Neural cell (in vitro differentiated cells): ENCODE results near the gene SLC9A3. TPM values are rescaled to one million over a fixed set of nuclear protein-coding genes. Genes with fewer than 3 reads are reported as not detected.

Experiments
- H2AFZ ChIP-seq: fragments of 200-600, 300-800 bp; sonication (generic), shearing (Covaris generic); 2 replicates; pipeline ENCODE4 v1.6.0; 2014; ENCODE audit warnings: low read depth, mild to moderate bottlenecking, antibody characterized with exemption, low read length, moderate library complexity
- H3F3A ChIP-seq: fragments of 200-600 bp; shearing (Covaris generic); 2 replicates; pipeline ENCODE4 v1.6.1; 2016; ENCODE audit warnings: mild to moderate bottlenecking, moderate library complexity, mixed read lengths, antibody characterized with exemption, low read length; ENCODE audit not compliant: insufficient read depth, poor library complexity, severe bottlenecking
- H3K27ac ChIP-seq: fragments of 200-600, 300-800 bp; sonication (generic), shearing (Covaris generic); 2 replicates; pipeline ENCODE4 v1.5.1; 2014; ENCODE audit warnings: mild to moderate bottlenecking, low read length, moderate library complexity
- H3K27me3 ChIP-seq: fragments of 300-800, 200-600 bp; sonication (generic), shearing (Covaris generic); 2 replicates; pipeline ENCODE4 v1.6.0; 2014; ENCODE audit warnings: mild to moderate bottlenecking, low read depth, low read length, moderate library complexity; ENCODE audit not compliant: insufficient read depth
- H3K36me3 ChIP-seq: fragments of 300-800, 200-600 bp; sonication (generic), shearing (Covaris generic); 2 replicates; pipeline ENCODE4 v1.5.1; 2014; ENCODE audit warnings: mild to moderate bottlenecking, antibody characterized with exemption, low read length, moderate library complexity; ENCODE audit not compliant: insufficient read depth
- H3K4me2 ChIP-seq: fragments of 300-800, 200-600 bp; sonication (generic), shearing (Covaris generic); 2 replicates; pipeline ENCODE4 v1.6.0; 2014; ENCODE audit warnings: mild to moderate bottlenecking, low read length
- H3K4me3 ChIP-seq: fragments of 300-800, 200-600 bp; sonication (generic), shearing (Covaris generic); 2 replicates; pipeline ENCODE4 v1.5.1; 2014; ENCODE audit warnings: mild to moderate bottlenecking, low read length, moderate library complexity
- H3K79me2 ChIP-seq: fragments of 200-600 bp; shearing (Covaris generic); replicated peaks from 2 replicates; pipeline ENCODE4 v1.6.0; 2014; ENCODE audit warnings: mild to moderate bottlenecking, low read length, moderate library complexity; ENCODE audit not compliant: insufficient read depth
- H3K9ac ChIP-seq: fragments of 300-800, 200-600 bp; sonication (generic), shearing (Covaris generic); 2 replicates; pipeline ENCODE4 v1.6.1; 2016; ENCODE audit warnings: mild to moderate bottlenecking, low read length, mixed read lengths
- H3K9me2 ChIP-seq: fragments of 200-600 bp; shearing (Covaris generic); 2 replicates; pipeline ENCODE4 v1.6.1; 2016; ENCODE audit warnings: mild to moderate bottlenecking, low read length, mixed read lengths; ENCODE audit not compliant: insufficient read depth
- H3K9me3 ChIP-seq: fragments of 200-600, 300-800 bp; sonication (generic), shearing (Covaris generic); 2 replicates; pipeline ENCODE4 v1.6.1; 2016; ENCODE audit warnings: mild to moderate bottlenecking, mixed run types, low read length, moderate library complexity, mixed read lengths
- H4K20me1 ChIP-seq: fragments of 200-600 bp; shearing (Covaris generic); 2 replicates; pipeline ENCODE4 v1.6.1; 2016; ENCODE audit warnings: mild to moderate bottlenecking, mixed run types; ENCODE audit not compliant: insufficient read depth
- CTCF ChIP-seq: fragments of 450-650 bp; IDR thresholded peaks from 2 replicates; pipeline ENCODE4 v1.5.1; 2014; ENCODE audit warnings: antibody characterized with exemption, mild to moderate bottlenecking, moderate library complexity; ENCODE audit not compliant: poor library complexity, severe bottlenecking
- EZH2 ChIP-seq: fragments of 200-600, 300-800 bp; shearing (Covaris generic), sonication (generic); IDR thresholded peaks from 2 replicates; pipeline ENCODE4 v1.6.1; 2014; ENCODE audit warnings: antibody characterized with exemption, low read length, borderline replicate concordance, mild to moderate bottlenecking; ENCODE audit not compliant: insufficient read depth, poor library complexity, severe bottlenecking
- MXI1 ChIP-seq: fragments of 450-650 bp; conservative IDR thresholded peaks from 2 replicates; pipeline ENCODE4 v1.6.1; 2014; ENCODE audit warnings: antibody characterized with exemption, mild to moderate bottlenecking; ENCODE audit not compliant: poor library complexity, severe bottlenecking
- RAD21 ChIP-seq: fragments of 450-650 bp; conservative IDR thresholded peaks from 2 replicates; pipeline ENCODE4 v1.6.1; 2014; ENCODE audit warnings: antibody characterized with exemption, mild to moderate bottlenecking, moderate library complexity
- TAF1 ChIP-seq: IDR thresholded peaks from 2 replicates; pipeline ENCODE4 v1.6.1; 2012; ENCODE audit warnings: low read depth
- polyA plus RNA-seq: library from polyadenylated mRNA; depleted of rRNA; stranded (reverse); fragments of >200 nt; gene quantifications from 2 replicates; pipeline ENCODE4 v1.2.3, GENCODE V29; 2014

Gene SLC9A3
- polyA plus RNA-seq, 1 donor from 2014 or later = 4.0 TPM

DNA sequence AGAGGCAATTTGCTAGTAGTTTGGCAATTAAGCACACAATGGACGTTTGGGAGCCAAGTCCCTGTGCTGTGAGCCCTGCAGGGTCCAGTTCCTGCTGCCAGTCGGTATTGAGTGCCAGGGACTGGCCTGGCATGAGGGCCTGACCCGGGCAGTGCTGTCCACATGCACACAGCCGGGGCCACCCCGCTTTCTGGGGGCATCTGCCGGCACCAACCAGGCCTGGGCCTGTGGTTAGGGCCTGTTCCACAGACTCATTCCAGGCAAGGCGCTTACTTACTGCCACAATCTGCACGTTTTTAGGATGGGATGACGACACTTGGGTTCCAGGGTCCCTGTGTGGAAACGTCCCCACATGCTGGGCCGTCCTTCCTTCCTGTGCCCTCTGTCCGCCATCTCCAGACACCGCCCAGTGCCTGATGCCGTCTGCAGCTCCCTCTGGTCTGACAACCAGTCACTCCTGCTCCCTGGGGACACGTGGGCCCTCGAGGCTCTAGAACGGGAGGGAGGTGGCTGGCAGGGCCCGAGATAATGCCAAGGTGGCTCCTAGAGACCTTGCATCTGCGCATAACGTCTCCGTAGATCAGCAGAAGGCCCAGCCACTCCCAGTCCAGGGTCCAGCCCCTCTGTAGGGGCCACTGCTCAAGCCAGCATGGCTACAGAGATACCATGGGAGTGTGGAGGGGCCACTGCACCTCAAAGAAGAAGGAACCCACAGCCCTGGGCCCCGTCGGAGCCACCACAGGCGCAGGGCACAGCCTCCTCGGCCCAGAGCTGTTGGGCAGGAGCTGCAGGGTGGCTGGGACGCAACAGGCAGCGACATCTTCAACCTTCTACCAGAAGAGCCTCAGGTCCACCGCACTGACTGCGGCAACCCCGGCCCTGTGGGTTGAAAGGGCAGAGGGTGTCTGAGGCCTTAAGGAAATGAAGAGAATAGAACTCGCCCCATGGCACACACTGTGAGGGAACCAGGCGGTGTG is 24.7 kb downstream of the SLC9A3 start:
- H3K36me3 ChIP-seq = no peaks in the 10 kb centered on the region
- no peak overlapping the region for H2AFZ ChIP-seq
- H3K79me2 ChIP-seq = no peaks in the 10 kb centered on the region
- no peak overlapping the region for H3K27ac ChIP-seq
- no peaks in the 10 kb centered on the region for H4K20me1 ChIP-seq
- peaks cover 13% of the 10 kb centered on the region for H3K27me3 ChIP-seq
- no peak overlapping the region for H3K4me2 ChIP-seq
- no peaks in the 10 kb centered on the region for H3F3A ChIP-seq
- H3K9me2 ChIP-seq = no peaks in the 10 kb centered on the region
- TF ChIP-seq EZH2 (no peak), MXI1 (no peak)
- no peaks in the 10 kb centered on the region for H3K9me3 ChIP-seq
- no peak overlapping the region for H3K4me3 ChIP-seq
- no peak overlapping the region for H3K9ac ChIP-seq

DNA sequence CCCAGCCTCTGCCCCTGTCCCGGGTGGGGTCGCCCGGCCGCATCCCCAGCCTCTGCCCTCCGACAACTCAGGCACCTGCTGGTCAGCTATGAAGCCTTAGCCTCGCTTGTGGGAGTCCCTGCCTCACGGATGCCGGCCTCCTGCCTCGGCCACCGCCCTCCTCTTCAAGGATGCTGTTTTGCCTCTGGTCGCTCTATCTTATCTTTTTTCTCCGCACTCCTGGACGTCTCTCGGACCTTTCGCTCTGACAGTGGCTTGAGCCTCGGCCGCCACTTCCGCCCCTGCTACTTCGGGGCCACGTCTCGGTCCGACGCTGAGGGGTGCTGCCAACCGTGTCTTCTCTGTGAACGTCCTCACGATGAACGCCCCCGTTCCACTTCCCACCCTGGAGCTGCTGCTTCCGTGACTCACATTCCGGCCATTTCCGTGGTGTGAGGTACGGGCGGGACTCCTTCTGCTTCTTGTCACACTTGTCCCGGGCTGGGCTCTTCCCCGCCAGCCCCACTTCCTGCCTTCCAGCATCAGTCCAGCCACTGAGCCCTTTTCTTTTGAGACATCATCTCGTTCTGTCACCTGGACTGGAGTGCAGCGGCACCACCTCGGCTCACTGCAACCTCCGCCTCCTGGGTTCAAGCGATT is 26.3 kb downstream of the SLC9A3 start:
- no peaks in the 10 kb centered on the region for H4K20me1 ChIP-seq
- H3K27me3 ChIP-seq = peaks cover 16% of the 10 kb centered on the region
- H3K4me2 ChIP-seq = no peak overlapping the region
- H2AFZ ChIP-seq = no peak overlapping the region
- H3K9ac ChIP-seq = no peak overlapping the region
- H3K36me3 ChIP-seq = no peaks in the 10 kb centered on the region
- no peaks in the 10 kb centered on the region for H3K79me2 ChIP-seq
- H3K4me3 ChIP-seq = no peak overlapping the region
- TF ChIP-seq MXI1 = no peak
- TF ChIP-seq EZH2 = no peak
- no peak for TF ChIP-seq CTCF
- no peaks in the 10 kb centered on the region for H3F3A ChIP-seq
- no peaks in the 10 kb centered on the region for H3K9me2 ChIP-seq
- H3K9me3 ChIP-seq = no peaks in the 10 kb centered on the region
- H3K27ac ChIP-seq = no peak overlapping the region

DNA sequence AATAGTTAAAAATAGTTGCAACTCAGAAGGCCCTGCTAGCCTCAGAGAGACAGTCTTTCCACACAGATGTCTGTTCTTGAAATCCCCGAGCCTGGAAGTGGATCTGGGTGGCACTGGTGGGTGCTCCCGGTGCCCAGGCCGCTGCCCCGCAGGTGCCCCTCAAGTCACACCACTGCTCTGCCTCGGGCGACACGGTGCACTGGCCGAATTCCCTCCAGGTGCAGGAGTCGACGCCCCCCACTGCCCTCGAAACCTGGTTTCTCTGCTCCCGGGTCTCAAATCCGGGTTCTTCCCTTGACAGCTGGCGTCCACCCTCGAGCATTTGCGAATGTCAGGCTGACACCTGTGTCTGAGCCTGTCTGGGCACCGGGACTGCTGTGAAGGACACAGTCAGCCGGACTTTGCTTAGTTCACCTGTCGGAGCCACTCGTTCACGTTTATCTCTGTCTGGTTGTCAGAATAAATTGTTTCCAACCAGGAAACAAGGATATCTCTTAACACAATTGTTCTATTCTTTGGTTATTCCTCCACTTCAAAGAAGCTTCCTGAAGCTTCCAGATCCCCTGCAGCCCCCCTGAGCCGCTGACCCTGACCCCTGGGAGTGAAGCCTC is 27.1 kb downstream of the SLC9A3 start:
- Histone ChIP-seq H3K9me2 (no peaks in the 10 kb centered on the region), H3K79me2 (no peaks in the 10 kb centered on the region), H4K20me1 (no peaks in the 10 kb centered on the region), H3K9me3 (no peaks in the 10 kb centered on the region), H3F3A (no peaks in the 10 kb centered on the region), H3K27ac (no peak overlapping the region), H2AFZ (no peak overlapping the region), H3K9ac (no peak overlapping the region), H3K4me3 (no peak overlapping the region), H3K36me3 (no peaks in the 10 kb centered on the region), H3K4me2 (no peak overlapping the region), H3K27me3 (peaks cover 16% of the 10 kb centered on the region)
- TF ChIP-seq RAD21 (no peak), EZH2 (no peak), TAF1 (no peak)
